ENCODE data around the gene PRKAR1B.

The PRKAR1B gene

GRCh38 chr7:739983-740942 is 13.2 kb upstream of the PRKAR1B start:
- no peak for DNase-seq

- no peak for DNase-seq
Observed at GRCh38 chr7:739455-739982, 12.4 kb upstream of the PRKAR1B start.

GRCh38 chr7:738723-739454 is 11.8 kb upstream of the PRKAR1B start:
- no peak for DNase-seq

- DNase-seq = no peak
Observed at GRCh38 chr7:738241-738640, 11.2 kb upstream of the PRKAR1B start.

GRCh38 chr7:734808-735207 is 7.7 kb upstream of the PRKAR1B start:
- DNase-seq = no peak

- no peak for DNase-seq
Observed at GRCh38 chr7:734214-734613, 7.1 kb upstream of the PRKAR1B start.

GRCh38 chr7:732556-732955 is 5.5 kb upstream of the PRKAR1B start:
- no peak for DNase-seq

- no peak for DNase-seq
Observed at GRCh38 chr7:732094-732541, 5.0 kb upstream of the PRKAR1B start.

GRCh38 chr7:731440-732085 is 4.5 kb upstream of the PRKAR1B start:
- no peak for DNase-seq

- DNase-seq = no peak
Observed at GRCh38 chr7:730501-731439, 3.7 kb upstream of the PRKAR1B start.

- no peak for DNase-seq
Observed at GRCh38 chr7:729140-730000, 2.3 kb upstream of the PRKAR1B start.

GRCh38 chr7:728602-729001 is 1.5 kb upstream of the PRKAR1B start:
- DNase-seq = no peak

- no peak for DNase-seq
Observed at GRCh38 chr7:727806-728460, 852 bp upstream of the PRKAR1B start.

- DNase-seq = no peak
Observed at GRCh38 chr7:726854-727103, 302 bp downstream of the PRKAR1B start.

GRCh38 chr7:726084-726853 is 812 bp downstream of the PRKAR1B start, which contains the start of gene DNAAF5:
TSS of gene DNAAF5 (plus strand) at chr7:726699. CDS start at chr7:726721, 22 bp downstream.
- peak; percentile 69 to 92 for DNase-seq

- no peak for DNase-seq
Observed at GRCh38 chr7:725223-726005, 1.7 kb downstream of the PRKAR1B start.

GRCh38 chr7:724298-724697 is 2.8 kb downstream of the PRKAR1B start:
- DNase-seq = no peak

GRCh38 chr7:723541-723940 is 3.5 kb downstream of the PRKAR1B start:
- DNase-seq = no peak

Data from NCI-H446 (cell line).